Ecto neural progenitor cell (in vitro differentiated cells): ENCODE results near the gene FSTL4.

Source experiments
- DNase-seq: peaks from one replicate; pipeline ENCODE4 v3.0.0-alpha.2; 2018; ENCODE audit warnings: low spot score

The FSTL4 gene

DNA sequence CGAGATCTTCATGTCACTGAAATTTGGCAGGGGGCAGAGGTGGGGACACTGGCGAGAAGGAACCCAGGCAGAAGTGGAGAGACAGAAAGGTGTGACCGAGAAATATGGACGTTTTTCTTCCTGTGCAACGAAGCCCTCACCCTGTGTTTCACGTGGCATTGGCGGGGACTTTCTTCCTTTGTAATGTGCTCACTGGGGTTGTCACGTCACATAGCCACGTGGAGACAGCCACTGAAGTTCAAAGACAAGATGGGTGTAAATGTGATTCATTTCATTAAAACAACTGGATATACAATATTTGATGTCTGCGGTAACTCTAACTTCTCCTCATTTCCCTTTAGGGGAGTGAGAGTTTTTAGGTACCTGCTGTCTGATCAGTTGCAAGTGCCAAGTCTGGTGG is 225.7 kb downstream of the FSTL4 start:
- peak; percentile 20 for DNase-seq

DNA sequence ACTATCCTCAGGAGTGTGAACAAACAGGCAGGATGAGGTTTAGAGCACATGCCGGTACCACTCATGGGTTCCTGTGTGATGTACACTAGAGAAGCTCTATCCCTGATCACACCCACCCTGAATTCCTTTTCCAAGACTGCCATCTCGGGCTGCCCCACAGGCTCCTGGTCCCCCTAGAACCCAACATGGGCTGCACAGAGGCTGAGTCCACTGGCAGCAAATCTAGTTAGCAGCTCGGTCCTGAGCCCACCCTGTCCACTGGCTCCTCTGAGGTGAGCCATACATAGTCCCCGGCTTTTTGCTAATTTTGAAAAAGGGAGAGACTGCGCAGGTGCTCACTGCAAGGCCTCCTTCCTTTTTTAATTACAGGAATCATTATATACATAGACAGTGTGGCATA is 227.0 kb downstream of the FSTL4 start:
- DNase-seq: peak; percentile 25

GRCh38 chr5:133384903-133385302 is 227.4 kb downstream of the FSTL4 start:
- DNase-seq: no peak

GRCh38 chr5:133384120-133384855 is 228.1 kb downstream of the FSTL4 start:
- peak; percentile 37 for DNase-seq

DNA sequence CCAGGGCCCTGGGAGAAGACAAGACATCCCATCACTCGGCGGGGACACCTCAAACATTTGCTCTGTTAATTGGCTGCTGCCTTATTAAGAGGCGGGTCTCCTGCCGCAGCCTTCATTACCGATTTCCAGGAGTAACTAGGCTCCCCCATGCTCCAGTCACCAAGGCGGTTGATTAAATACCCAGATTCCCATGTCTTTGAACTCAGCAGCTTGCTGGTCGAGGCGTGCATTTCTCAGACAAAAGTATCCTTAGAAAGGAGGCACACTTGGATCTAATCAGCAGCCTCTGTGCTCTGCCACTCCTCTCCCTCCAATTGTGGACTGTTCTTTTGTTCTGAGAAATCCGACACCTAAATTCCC is 228.8 kb downstream of the FSTL4 start:
- peak; percentile 48 for DNase-seq

GRCh38 chr5:133382661-133383579 is 229.4 kb downstream of the FSTL4 start:
- DNase-seq: peak; percentile 26

DNA sequence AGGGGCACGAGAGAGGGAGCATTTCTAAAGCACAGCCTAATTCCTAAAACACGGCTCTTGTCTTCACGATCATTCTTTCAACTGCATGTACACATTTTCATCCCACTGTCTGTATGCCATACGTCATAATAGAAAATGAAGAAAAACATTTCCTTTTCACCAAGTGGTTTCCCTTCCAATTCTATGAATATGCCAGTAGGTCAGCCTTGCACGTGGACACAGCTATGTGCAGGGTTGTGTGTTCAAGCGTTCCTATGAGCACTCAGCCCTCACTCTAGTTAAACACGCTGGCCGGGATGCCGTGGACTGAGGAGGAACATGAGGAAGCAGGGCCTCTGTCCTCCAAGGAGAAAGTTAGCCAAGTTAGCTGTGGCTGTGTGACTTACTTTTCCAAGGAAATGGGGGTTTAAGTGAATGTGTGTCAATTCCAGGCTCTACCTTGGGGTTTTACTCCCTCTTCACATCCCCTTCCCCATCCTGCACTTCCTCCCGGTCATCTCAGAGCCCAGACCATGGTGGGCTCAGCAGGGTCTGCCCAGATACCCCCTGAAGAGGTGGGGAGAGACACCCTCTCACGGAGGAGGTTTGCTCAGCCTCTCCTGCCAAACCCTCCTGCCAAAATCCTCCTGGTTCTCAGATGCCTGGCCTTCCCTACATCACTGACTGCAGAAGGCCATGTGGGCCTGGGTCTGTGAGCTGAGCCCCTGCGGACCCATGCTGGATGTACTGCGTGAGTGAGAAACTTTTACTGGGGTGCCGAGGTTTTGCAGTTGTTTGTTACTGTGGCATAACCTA is 230.6 kb downstream of the FSTL4 start:
- peak; percentile 32 for DNase-seq

GRCh38 chr5:133381041-133381440 is 231.3 kb downstream of the FSTL4 start:
- peak; percentile 3 for DNase-seq

- no peak for DNase-seq
Measured at GRCh38 chr5:133377736-133378135, 234.6 kb downstream of the FSTL4 start.

- peak; percentile 6 for DNase-seq
Measured at GRCh38 chr5:133376986-133377385, 235.4 kb downstream of the FSTL4 start.

GRCh38 chr5:133373121-133373870 is 239.0 kb downstream of the FSTL4 start:
- DNase-seq: peak; percentile 15

- DNase-seq: peak; percentile 29
Measured at GRCh38 chr5:133372293-133372937, 239.9 kb downstream of the FSTL4 start.

GRCh38 chr5:133371371-133372155 is 240.8 kb downstream of the FSTL4 start:
- peak; percentile 28 for DNase-seq

- DNase-seq: peak; percentile 39
Measured at GRCh38 chr5:133370904-133371303, 241.4 kb downstream of the FSTL4 start.

- peak; percentile 30 for DNase-seq
Measured at GRCh38 chr5:133370036-133370831, 242.1 kb downstream of the FSTL4 start.

DNA sequence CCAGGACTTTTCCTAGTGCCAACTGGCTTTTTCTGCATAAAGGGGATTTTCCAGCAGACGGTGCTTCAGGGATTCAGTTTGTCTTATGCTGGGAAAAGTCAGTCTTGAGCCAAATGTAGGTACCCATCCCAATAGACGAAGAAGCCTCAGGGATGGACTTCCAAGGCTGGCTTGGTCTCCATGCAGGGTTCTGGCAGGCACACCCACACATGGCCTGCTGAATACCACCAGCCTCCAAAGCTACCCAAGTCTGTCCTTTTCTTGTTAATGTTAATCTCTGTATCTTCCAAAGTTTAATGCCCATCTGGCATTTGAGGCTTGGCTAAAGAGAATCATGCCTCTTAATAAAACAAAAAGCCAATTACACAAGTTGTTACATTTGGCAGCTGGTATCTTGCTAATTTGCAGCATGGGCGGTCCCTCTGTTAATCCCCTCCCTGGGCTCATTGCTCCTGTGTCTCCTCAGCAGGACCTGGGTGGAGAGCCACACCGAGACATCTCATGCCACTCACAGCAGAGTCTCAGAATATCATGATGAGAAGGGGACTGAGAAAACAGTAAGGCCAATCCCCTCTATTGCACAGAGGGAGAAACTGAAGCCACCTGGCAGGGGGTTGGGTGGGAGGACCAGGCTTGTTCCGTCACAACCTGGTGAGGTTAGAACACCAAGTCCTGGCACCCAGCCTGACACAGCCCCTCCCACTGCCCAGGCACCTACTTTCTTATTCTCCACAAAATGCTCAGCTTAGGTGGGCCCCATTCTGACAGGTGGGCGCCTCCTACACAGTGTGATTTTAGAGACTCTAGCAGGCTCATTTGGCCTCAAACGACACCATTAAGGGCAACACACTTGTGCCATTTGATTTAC is 243.2 kb downstream of the FSTL4 start:
- DNase-seq: peak; percentile 29

DNA sequence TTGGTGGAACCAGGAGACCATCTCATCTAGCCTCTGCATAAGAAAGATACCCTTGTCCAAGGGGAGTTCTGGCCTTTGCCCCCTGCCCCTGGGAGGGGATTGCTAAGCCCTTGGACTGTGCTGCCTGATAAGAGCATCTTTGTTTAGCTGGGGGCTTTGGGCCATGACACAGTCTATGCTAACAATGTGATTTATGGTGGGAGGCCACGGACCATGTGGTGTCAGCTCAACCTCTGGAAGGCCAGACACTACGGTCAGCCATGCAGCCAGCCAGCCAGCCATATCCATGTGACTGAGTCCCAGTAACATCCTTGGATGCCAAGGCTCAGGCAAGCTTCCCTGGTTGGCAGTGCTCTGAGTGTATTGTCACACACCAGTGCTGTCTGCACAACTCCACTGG is 244.4 kb downstream of the FSTL4 start:
- peak; percentile 46 for DNase-seq

- peak; percentile 9 for DNase-seq
Measured at GRCh38 chr5:133367071-133367786, 245.1 kb downstream of the FSTL4 start.
